Nephron (organoid): Measurements from ENCODE around the gene DDX18.
A peak's percentile ranks its signal among the peaks of the same experiment; 100 is the strongest.
"Not testable (repeated sequence)": the region's sequence is repeated elsewhere in the genome, so short reads cannot be mapped to it uniquely, and the experiment has no call there.

Experiments used
- H3K27ac Mint-ChIP-seq, 3 experiments: 2 replicates each; pipeline ENCODE4 v1.8.0; 2020; ENCODE audit warnings: mixed read lengths in 3 of 3, mild to moderate bottlenecking in 2 of 3, moderate library complexity in 1 of 3
- H3K27me3 Mint-ChIP-seq: 2 replicates; pipeline ENCODE4 v1.8.0; 2021; ENCODE audit warnings: low read depth, mild to moderate bottlenecking, moderate library complexity, mixed read lengths
- H3K36me3 Mint-ChIP-seq: 2 replicates; pipeline ENCODE4 v1.8.0; 2020; ENCODE audit warnings: low read depth, mixed read lengths
- H3K4me1 Mint-ChIP-seq: 2 replicates; pipeline ENCODE4 v1.8.0; 2020; ENCODE audit warnings: mixed read lengths
- H3K4me3 Mint-ChIP-seq, 3 experiments: 2 replicates each; pipeline ENCODE4 v1.8.0; 2020; ENCODE audit warnings: mild to moderate bottlenecking in 3 of 3, mixed read lengths in 3 of 3, moderate library complexity in 2 of 3
- H3K9me3 Mint-ChIP-seq: 2 replicates; pipeline ENCODE4 v1.8.0; 2020; ENCODE audit warnings: mixed read lengths
- CTCF ChIP-seq, 3 experiments: fragments of 200-600 bp; sonication (generic); IDR thresholded peaks; one replicate each; pipeline ENCODE4 v1.5.0; 2021; ENCODE audit warnings: antibody characterized with exemption in 3 of 3; ENCODE audit not compliant: unreplicated experiment in 3 of 3

DDX18 gene

GRCh38 chr2:117812443-117812842 lies 2.0 kb upstream of the DDX18 start:
- H3K27ac Mint-ChIP-seq, result no peak overlapping the region
- H3K4me3 Mint-ChIP-seq, result no peak overlapping the region
- no peaks in the 10 kb centered on the region for H3K27me3 Mint-ChIP-seq
- H3K4me1 Mint-ChIP-seq, result peaks cover 23% of the 10 kb centered on the region
- peaks cover 4% of the 10 kb centered on the region for H3K36me3 Mint-ChIP-seq
- no peak for TF ChIP-seq CTCF (IDR thresholded peaks at IDR 0.05; ENCODE audit: unreplicated experiment in 3 of 3)
- no peaks in the 10 kb centered on the region for H3K9me3 Mint-ChIP-seq

DNA sequence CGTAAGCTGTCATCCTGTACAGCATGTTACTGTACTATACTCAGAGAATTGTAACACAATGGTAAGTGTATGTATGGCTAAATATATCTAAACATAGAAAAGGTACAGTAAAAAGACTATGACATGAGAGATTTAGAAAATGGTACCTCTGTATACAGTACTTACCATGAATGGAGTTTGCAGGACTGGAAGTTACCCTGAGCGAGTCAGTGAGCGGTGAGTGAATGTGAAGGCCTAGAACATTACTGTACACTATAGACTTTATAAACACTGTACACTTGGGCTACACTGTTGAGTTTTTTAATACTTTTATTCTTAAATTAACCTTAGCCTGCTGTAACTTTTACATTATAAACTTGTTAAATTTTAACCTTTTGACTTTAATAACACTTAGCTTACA lies 1.5 kb downstream of the DDX18 start:
- no peaks in the 10 kb centered on the region for H3K27me3 Mint-ChIP-seq
- peak overlapping the region; percentile 93 to 95 (median 93) for H3K4me3 Mint-ChIP-seq
- no peak for TF ChIP-seq CTCF (IDR thresholded peaks at IDR 0.05; ENCODE audit: unreplicated experiment in 3 of 3)
- H3K9me3 Mint-ChIP-seq, result no peaks in the 10 kb centered on the region
- H3K27ac Mint-ChIP-seq, result no peak overlapping the region
- peaks cover 37% of the 10 kb centered on the region for H3K36me3 Mint-ChIP-seq
- peaks cover 23% of the 10 kb centered on the region for H3K4me1 Mint-ChIP-seq

DNA sequence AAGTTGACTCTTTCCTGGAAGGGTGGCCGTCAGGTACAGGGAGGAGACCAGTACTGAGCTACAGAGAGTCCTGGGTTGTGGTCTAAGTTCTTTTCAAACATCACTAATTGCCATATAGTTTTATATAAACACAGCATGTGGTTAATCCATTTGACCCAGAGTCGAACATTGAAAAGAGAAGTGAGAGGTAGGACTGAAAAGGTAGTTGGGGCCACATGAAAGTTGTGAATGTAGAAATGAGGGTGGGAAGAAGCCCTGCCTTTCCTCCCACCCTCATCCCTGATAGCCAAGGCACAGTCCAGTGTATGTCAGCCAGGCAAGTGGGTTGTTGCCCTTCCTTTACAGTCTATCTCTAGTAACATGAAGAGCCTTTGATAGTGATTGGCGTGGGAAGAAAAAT lies 4.4 kb downstream of the DDX18 start:
- no peak for TF ChIP-seq CTCF (IDR thresholded peaks at IDR 0.05; ENCODE audit: unreplicated experiment in 3 of 3)
- Mint-ChIP-seq H3K36me3 (peaks cover 64% of the 10 kb centered on the region), H3K4me1 (peaks cover 23% of the 10 kb centered on the region), H3K9me3 (no peaks in the 10 kb centered on the region), H3K27me3 (no peaks in the 10 kb centered on the region), H3K27ac (no peak overlapping the region), H3K4me3 (no peak overlapping the region)

DNA sequence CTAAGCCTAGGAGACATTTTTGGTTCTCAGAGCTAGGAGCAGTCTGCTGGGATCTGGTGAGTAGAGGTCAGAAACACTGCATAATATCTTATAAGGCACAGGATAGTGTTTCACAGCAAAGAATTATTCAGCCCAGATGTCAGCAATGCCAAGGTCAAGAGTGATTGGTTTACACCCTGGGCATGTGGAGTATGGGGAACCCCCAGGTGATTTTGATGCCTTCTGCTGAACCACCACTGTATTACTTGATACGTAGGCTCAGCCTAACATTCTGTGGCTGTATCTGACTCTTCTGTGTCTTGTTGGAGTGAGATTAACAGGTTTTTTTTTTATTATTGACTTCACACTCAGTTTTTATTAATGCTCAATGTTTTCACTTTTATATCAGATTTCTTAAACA lies 6.0 kb downstream of the DDX18 start:
- H3K9me3 Mint-ChIP-seq, result no peaks in the 10 kb centered on the region

GRCh38 chr2:117825437-117825836 lies 10.9 kb downstream of the DDX18 start:
- Mint-ChIP-seq H3K4me3 (no peak overlapping the region), H3K4me1 (no peaks in the 10 kb centered on the region), H3K27me3 (no peaks in the 10 kb centered on the region), H3K36me3 (peaks cover 88% of the 10 kb centered on the region), H3K27ac (no peak overlapping the region), H3K9me3 (no peaks in the 10 kb centered on the region)
- TF ChIP-seq CTCF (IDR thresholded peaks at IDR 0.05; ENCODE audit: unreplicated experiment in 3 of 3), result no peak

More for the DNA sequence above, 6.0 kb downstream of the DDX18 start:
- Mint-ChIP-seq H3K27ac (no peak overlapping the region), H3K4me1 (peaks cover 13% of the 10 kb centered on the region), H3K4me3 (no peak overlapping the region), H3K27me3 (no peaks in the 10 kb centered on the region), H3K36me3 (peaks cover 77% of the 10 kb centered on the region)
- TF ChIP-seq CTCF (IDR thresholded peaks at IDR 0.05; ENCODE audit: unreplicated experiment in 3 of 3), result no peak

GRCh38 chr2:117827464-117827863 lies 13.0 kb downstream of the DDX18 start:
- H3K4me1 Mint-ChIP-seq, result not testable (repeated sequence)
- H3K36me3 Mint-ChIP-seq, result peaks cover 81% of the 10 kb centered on the region

More at GRCh38 chr2:117827464-117827863, 13.0 kb downstream of the DDX18 start:
- H3K4me3 Mint-ChIP-seq, H3K27ac Mint-ChIP-seq, H3K9me3 Mint-ChIP-seq, H3K27me3 Mint-ChIP-seq: not testable (repeated sequence)
